T-helper 9 cell (primary cell): ENCODE results near the gene FOXN3.
"Not testable (repeated sequence)": the region's sequence is repeated elsewhere in the genome, so short reads cannot be mapped to it uniquely, and the experiment has no call there.

Experiments used
- DNase-seq: peaks from one replicate; pipeline ENCODE4 v3.0.0-alpha.2; 2020

FOXN3 gene

DNA sequence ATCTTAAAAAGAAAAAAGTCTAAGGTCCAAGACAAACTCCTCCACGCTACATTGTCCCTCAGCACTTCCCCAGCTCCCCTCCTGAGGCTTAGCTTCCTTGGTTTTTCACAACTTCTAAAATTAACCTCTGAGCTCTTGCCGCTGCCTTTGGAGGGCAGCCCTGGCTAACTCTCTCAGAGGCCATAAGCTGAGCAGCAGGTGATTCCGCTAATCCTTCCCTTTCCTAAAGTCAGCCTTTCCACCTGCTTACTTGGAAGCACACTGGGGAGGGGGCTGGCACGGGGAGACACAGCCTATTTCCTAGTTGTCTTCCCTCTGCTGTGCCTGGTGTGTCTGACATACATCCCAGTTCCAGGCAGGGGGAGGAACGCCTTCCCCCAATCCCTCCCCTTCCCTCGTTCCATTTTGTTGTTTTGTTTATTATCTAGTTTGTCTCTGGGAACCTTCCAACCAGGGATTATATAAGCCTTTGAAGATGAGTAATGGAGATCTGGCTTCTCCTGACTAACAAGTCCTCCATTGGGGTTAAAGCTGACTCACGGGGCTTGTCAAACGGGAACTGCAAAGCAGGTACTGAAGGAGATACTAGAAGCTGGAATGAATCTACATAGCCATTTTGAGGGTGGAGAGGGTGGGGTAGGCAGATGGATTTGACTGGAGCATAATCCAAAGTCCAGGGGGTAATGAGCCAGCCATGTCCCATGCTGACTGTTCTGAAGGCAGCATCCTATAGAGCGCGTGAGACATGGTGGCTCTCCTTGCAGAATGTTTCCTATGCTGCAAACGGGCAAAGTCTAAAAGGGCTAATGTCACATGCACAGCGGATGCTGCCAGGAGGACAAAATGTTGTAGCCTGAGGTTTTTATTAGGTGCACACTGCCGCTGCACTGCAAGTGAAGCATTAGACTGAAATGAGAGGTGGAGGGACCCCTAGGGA is 230.8 kb downstream of the FOXN3 start:
- DNase-seq = no peak

DNA sequence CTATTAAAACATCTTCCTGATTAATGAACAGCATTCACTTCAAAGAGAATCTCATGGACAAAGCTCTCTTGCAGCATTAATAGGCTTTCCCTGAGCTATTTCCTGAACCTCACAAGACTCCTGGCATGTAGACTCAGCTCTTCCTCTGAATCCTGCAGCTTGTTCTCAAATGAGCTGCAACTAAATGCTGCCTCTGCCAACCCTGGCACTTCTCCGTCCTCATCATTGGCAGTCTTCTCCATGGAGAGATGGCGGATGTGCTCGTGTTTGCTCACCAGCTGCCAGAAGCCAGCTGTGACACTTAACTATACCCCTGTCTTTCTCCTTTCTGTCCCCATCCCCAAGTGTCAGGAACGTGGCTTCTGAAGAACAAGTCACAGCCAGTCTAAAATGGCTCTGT is 232.1 kb downstream of the FOXN3 start:
- DNase-seq = no peak

DNA sequence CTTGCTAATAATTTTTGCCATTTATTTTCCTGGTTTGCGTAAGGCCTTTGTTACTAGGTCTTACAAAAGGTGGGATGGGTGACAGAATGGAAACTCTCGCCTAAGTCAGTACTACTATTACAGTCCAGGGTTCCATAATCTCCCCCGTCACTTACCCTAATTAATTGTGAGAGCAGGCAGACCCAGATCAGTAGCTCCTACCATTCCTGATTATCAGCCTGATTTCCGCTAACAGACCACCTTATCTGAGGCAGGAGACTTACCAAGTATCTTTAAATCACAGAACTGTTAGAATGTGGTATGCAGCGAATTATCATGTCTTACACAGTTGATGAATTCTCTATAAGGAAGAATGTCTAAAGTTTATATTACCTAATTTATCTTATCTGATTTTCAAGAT is 234.7 kb downstream of the FOXN3 start:
- no peak for DNase-seq

DNA sequence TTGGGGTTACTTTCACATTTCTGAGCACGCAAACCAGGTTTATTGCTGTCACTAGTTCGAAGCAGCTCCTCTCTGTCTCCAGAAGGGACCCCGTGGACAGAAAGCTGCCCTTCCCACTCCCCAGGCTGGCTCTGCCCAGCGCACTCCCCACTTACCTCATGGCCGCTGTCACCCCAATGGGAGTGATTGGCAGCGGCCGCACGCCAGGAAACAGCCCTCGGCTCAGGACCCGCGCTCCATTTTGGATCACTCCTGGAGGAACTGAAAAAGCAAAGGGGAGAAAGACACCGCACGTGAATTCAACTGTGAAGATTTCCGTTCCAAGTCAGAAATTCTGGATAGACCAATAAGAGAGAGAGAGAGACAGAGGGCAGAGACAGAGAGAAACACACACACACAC is 236.5 kb downstream of the FOXN3 start:
- DNase-seq = no peak

DNA sequence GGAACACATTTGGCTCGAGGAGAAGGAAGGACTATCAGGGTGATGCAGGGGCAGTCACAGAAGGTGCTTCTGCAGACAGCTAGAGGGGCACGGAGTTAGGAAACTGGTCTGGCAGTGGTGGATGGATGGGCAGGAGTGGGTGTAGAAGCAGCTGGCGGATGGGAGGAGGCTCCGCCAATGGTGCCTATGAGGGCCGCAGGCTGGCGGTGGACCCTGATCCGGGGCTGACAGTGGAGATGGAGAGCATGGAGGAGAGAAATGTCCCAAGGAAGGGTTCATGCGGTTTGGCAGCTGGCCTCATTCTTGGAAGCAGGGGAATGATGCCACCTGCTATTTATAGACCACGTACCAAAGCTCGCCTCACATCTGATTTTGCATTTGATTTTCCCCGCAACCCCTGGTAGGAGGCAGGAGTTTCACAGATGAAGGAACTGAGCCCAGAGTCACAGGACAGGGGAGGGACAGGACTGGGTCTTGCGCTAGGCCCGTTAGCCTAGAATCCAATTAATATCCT is 237.1 kb downstream of the FOXN3 start:
- DNase-seq = no peak

DNA sequence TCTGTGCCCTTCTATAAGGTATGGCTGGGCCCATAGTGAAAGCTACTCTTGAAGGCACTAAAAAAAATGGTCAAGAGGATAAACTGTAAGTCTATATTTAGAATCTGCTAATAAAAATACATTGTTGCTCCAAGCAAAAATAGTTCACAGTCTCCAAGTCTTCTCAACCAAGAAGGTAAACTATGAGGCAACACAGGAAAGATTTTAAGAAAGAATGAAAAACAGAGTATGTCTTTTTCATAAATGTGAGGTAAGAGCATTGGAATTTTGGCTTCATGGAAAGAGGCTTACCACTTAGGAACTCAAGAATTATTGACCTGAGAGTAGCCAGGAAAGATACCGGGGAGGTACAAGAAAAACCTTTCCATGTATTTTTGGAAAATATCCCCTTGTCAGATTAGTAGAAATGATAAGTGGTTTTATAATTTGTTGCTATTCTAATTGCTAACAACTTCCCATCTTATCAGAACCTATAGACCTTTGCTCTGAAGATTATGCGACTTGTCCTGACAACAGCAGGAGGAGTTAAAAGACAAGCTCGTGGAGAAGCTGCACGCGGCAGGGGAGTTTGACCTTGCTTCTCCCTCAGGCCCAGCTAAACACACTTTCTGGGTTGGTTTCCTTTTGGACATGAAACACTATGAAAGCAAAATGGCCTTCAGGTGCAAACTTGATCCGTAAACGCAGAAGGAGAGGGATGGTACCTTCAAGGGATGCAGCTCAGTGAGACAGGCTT is 238.1 kb downstream of the FOXN3 start:
- no peak for DNase-seq

GRCh38 chr14:89178376-89178775 is 238.7 kb downstream of the FOXN3 start:
- DNase-seq = no peak

GRCh38 chr14:89175881-89176799 is 240.9 kb downstream of the FOXN3 start:
- no peak for DNase-seq

DNA sequence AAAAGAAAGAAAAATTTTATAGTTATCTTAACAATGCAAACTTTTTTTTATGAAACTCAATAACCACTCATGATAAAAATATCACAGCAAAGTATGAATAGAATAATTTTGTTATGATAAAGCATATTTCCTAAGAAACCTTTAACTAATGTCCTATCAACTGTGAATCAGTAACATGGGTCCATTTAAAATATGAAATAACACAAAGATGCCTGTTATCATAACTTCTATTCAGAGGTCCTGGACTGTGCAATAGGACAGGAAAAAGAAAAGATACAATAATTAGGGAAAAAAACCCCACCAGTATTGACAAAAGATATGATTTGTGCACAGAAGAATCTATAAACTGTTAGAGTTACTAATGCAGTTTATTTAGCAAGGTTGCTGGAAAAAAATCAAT is 245.4 kb downstream of the FOXN3 start:
- no peak for DNase-seq

DNA sequence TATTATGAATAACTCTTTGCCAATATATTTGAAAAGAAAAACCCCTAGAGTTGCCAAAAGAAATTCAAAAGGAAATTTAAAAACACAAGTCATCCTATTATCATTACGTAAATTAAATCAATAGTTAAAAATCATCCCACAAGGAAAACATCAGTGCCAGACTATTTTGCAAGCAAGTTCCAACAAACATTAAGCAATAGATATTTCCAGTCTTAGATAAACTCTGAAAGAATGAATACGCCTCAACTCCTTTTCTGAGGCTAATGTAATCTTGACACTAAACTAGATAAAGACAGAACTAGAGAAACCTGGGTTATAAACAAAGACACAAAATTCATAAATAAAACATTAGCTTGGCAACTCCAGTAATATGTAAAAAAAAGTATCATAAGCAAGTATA is 245.9 kb downstream of the FOXN3 start:
- no peak for DNase-seq

- no peak for DNase-seq
Measured at GRCh38 chr14:89167705-89168104, 249.3 kb downstream of the FOXN3 start.

DNA sequence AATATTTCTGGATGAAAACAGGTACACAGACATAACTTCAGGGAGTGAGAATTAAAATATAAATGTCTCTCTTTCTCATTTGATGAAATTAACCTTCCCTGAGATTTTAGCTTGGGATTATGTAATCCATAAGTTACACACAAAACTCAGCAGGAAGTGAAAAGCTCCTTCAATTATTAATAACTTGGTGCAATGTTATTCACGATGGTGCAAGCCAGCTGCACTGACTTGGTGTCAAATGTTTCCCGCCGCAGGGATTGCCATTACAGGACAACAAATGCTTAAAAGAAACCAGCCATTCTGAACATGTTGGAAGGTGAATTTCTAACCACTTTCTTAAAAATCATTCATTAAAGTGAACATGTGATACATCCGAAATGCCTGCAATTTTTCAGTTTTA is 250.4 kb downstream of the FOXN3 start:
- DNase-seq = no peak

DNA sequence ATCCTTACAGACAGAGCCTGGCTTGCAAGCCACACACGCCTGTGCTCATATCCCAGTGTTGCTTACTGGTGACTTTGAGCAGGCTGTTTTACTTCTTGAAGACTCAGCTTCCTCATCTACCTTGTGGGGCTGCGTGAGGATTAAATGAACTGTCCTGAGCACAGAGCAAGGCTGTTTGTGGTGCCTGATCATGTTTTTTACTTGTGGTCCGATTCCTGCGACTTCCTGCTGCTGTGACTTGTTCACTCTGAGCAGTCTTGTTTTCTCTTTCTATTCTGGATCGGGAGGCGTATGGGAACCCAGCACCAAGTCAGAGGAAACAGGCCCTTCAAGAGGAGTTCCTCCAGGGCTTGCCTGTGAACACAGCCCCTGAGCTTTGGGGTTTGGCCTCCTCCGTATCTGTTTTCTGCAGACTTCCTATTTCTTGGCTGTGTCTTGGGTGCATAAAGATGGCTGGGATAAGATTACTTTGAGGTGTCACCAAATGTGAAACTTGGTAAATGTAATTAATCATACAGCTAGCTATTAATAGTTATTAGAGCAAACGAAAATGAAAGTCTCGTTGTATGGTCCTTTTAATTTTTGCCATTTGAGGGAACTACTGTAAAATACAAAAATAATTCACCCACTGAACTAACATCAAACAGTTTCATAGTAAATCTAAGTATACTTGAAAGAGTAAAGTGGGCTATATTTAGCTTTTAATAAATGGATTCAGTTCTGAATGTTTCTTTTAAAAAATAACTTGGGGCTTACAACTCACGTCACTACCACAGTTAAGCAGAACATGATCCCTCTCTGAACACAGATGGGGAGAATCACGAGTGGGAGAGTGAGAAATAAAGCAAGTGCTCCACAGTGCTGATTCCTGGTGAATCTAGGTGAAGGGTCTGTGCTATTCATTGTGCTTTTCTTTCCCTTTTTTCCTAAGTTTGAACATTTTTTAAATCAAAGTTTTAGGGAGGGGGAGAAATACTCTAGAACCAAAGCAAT is 251.5 kb downstream of the FOXN3 start:
- DNase-seq = no peak

GRCh38 chr14:89164168-89165073 is 252.6 kb downstream of the FOXN3 start:
- DNase-seq = no peak

- no peak for DNase-seq
Measured at GRCh38 chr14:89163031-89163636, 253.9 kb downstream of the FOXN3 start.

- no peak for DNase-seq
Measured at GRCh38 chr14:89162586-89162985, 254.4 kb downstream of the FOXN3 start.

DNA sequence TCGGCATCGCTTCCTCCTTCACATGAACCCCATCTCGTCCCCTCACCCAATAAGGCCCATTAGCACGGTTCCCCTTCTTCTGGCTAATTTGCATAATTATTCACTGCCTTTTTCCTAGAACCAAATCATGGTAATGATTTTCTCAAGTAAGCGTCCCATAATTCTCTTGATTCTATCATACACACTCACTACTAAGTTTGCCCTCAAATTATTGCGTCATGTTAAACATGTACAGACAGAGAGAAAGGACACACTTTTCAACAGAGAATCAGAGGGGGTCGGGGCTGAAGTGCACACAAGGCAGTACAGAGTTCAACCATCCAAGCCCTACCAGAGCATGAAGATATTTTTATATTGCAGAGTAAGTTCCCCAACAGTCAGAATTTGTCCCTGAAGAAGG is 256.6 kb downstream of the FOXN3 start:
- no peak for DNase-seq

DNA sequence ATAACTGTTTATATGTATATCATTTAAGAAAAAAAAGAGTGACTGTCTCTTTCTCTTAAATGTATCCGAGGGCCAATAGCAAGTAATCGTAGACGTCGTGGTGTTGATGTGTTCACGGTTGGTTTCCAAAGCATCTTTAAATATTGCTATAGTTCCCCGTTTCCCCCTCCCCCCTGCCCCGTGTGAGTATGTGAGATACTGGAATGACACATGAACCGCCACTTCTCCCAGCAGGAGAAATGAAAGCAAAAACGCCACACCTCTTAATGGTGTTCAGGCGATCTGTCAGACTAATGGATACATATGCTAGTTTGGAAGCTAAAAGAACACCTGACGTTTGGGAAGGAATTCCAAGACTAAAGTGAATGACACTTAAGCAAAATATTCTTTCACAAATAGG is 258.3 kb downstream of the FOXN3 start:
- no peak for DNase-seq

DNA sequence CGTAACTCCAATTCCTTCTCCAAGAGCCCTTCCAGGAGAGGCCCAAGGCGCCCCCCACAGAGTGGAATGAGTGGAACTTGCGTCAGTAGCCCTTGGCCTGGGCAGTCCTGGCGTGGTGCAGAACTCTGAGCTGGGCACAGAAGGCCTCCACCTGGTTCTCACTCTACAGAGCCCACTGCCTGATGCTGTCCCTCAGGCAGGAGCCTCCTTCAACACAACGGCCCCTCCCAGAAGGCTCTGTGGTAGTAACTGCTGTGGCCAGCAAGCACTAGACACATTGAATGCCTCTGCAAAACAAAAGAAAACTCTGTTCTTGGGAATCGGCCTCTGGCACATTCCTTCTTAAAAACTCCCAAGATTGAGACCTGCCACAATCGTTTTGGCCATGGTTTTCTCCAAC is 258.9 kb downstream of the FOXN3 start:
- not testable (repeated sequence) for DNase-seq

- DNase-seq = no peak
Measured at GRCh38 chr14:89155491-89155890, 261.5 kb downstream of the FOXN3 start.
